ENCODE data around the gene B3GNT2.

Gene B3GNT2

DNA sequence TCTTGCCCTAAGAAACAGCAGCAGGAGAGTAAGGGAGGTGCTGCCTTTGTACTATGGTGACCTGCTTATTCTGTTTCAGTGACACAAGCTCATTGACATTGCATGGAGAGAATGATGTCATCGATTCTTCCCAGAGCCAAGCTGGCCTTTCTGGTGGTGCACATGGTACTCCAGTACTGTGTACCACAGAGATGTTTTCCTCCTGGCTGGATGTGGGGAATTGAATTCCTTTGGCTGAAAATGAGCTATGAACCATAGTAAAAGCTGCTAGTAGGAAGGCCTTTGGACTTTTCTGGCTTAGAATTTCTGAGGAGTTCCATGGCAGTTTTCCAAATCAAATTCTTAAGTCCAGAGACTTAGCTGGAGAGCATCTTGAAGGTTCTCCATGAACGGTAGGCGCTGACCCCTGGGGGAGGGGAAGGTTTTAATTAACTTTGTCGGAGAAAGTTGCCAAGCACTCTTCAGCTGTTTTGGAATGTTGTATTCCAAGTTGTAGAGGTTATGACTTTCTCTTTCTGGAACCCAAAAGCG, 17.1 kb upstream of the B3GNT2 start:
- Histone ChIP-seq H3K4ac (ENCODE audit: low read length) (no peak overlapping the region), H3K27me3 (ENCODE audit: control insufficient read depth in 3 of 3, insufficient read depth in 3 of 3, low read depth in 1 of 3, low read length in 3 of 3) (no peaks in the 10 kb centered on the region), H4K8ac (ENCODE audit: low read depth, low read length) (no peak overlapping the region), H2BK5ac (ENCODE audit: low read length) (no peak overlapping the region), H2AK5ac (ENCODE audit: low read depth, low read length) (no peak overlapping the region), H3K9me3 (replicated peaks in 1 of 2; ENCODE audit: control insufficient read depth in 2 of 2, insufficient read depth in 1 of 2, low read depth in 1 of 2, low read length in 2 of 2) (no peaks in the 10 kb centered on the region), H3K4me2 (ENCODE audit: insufficient read depth, low read length, poor library complexity, severe bottlenecking) (no peak overlapping the region), H3K27ac (replicated peaks; ENCODE audit: low read length) (no peak overlapping the region), H4K91ac (ENCODE audit: low read depth, low read length, poor library complexity) (no peak overlapping the region), H3K4me1 (ENCODE audit: control insufficient read depth in 2 of 2, insufficient read depth in 1 of 2, low read depth in 1 of 2, low read length in 2 of 2) (peaks cover 4 to 21% of the 10 kb centered on the region in 2 donors), H2AFZ (ENCODE audit: low read length) (no peak overlapping the region), H3K18ac (ENCODE audit: low read length) (no peak overlapping the region), H3K9ac (ENCODE audit: low read depth, low read length, poor library complexity) (no peak overlapping the region), H3K4me3 (ENCODE audit: low read length in 2 of 2) (no peak overlapping the region), H3K36me3 (replicated peaks in 1 of 2; ENCODE audit: control insufficient read depth in 2 of 2, insufficient read depth in 2 of 2, low read length in 2 of 2) (no peaks in the 10 kb centered on the region), H3K23ac (ENCODE audit: low read depth, low read length, poor library complexity) (no peak overlapping the region), H2BK120ac (ENCODE audit: low read depth, low read length) (no peak overlapping the region), H2BK15ac (ENCODE audit: low read length) (no peak overlapping the region), H3K79me1 (ENCODE audit: low read depth, low read length) (no peaks in the 10 kb centered on the region), H3K14ac (ENCODE audit: low read length) (no peak overlapping the region), H2BK12ac (ENCODE audit: low read length) (no peak overlapping the region)
- DNase-seq (ENCODE audit: low spot score) = no peak
- no CpG with 5 or more reads among the region's 5 CpGs for WGBS, 2 donors (ENCODE audit: extremely low coverage in 2 of 2, insufficient read length in 2 of 2, insufficient replicate concordance in 1 of 2)

DNA sequence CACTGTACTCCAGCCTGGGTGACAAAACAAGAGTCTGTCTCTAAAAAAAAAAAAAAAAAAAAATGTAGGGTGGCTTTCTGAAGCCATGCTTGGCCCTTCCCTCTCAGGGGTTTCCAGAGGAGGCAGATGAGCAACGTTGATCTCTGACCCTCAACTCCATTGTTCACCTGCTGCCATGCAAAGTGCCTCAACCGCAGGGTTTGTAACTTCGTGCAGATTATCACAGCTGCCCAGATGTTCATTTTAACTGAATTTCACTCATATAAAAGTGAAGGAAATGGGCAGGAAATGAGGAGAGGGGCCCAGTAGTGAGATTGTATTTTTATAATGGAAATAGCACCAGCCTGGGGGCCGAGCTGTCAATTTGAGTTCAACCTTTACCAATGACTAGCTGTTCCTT, 14.9 kb upstream of the B3GNT2 start:
- H2BK12ac ChIP-seq (ENCODE audit: low read length) = no peak overlapping the region
- H3K9me3 ChIP-seq (replicated peaks in 1 of 2; ENCODE audit: control insufficient read depth in 2 of 2, insufficient read depth in 1 of 2, low read depth in 1 of 2, low read length in 2 of 2) = no peaks in the 10 kb centered on the region
- no peak overlapping the region for H2BK15ac ChIP-seq (ENCODE audit: low read length)
- H2AK5ac ChIP-seq (ENCODE audit: low read depth, low read length) = no peak overlapping the region
- H3K18ac ChIP-seq (ENCODE audit: low read length) = no peak overlapping the region
- no peak overlapping the region for H4K91ac ChIP-seq (ENCODE audit: low read depth, low read length, poor library complexity)
- no peaks in the 10 kb centered on the region for H3K36me3 ChIP-seq (replicated peaks in 1 of 2; ENCODE audit: control insufficient read depth in 2 of 2, insufficient read depth in 2 of 2, low read length in 2 of 2)
- H3K4me1 ChIP-seq (ENCODE audit: control insufficient read depth in 2 of 2, insufficient read depth in 1 of 2, low read depth in 1 of 2, low read length in 2 of 2) = peaks cover 4 to 16% of the 10 kb centered on the region in 2 donors
- H4K8ac ChIP-seq (ENCODE audit: low read depth, low read length) = no peak overlapping the region
- no peak overlapping the region for H2AFZ ChIP-seq (ENCODE audit: low read length)
- H3K4me2 ChIP-seq (ENCODE audit: insufficient read depth, low read length, poor library complexity, severe bottlenecking) = no peak overlapping the region
- no peak for DNase-seq (ENCODE audit: low spot score)
- H3K23ac ChIP-seq (ENCODE audit: low read depth, low read length, poor library complexity) = no peak overlapping the region
- no peaks in the 10 kb centered on the region for H3K27me3 ChIP-seq (ENCODE audit: control insufficient read depth in 3 of 3, insufficient read depth in 3 of 3, low read depth in 1 of 3, low read length in 3 of 3)
- H2BK5ac ChIP-seq (ENCODE audit: low read length) = no peak overlapping the region
- H3K79me1 ChIP-seq (ENCODE audit: low read depth, low read length) = no peaks in the 10 kb centered on the region
- H3K14ac ChIP-seq (ENCODE audit: low read length) = no peak overlapping the region
- H3K27ac ChIP-seq (replicated peaks; ENCODE audit: low read length) = no peak overlapping the region
- H3K9ac ChIP-seq (ENCODE audit: low read depth, low read length, poor library complexity) = no peak overlapping the region
- no peak overlapping the region for H2BK120ac ChIP-seq (ENCODE audit: low read depth, low read length)
- H3K4ac ChIP-seq (ENCODE audit: low read length) = no peak overlapping the region
- WGBS, 2 donors (ENCODE audit: extremely low coverage in 2 of 2, insufficient read length in 2 of 2, insufficient replicate concordance in 1 of 2) = no CpG with 5 or more reads among the region's 4 CpGs
- H3K4me3 ChIP-seq (ENCODE audit: low read length in 2 of 2) = no peak overlapping the region

DNA sequence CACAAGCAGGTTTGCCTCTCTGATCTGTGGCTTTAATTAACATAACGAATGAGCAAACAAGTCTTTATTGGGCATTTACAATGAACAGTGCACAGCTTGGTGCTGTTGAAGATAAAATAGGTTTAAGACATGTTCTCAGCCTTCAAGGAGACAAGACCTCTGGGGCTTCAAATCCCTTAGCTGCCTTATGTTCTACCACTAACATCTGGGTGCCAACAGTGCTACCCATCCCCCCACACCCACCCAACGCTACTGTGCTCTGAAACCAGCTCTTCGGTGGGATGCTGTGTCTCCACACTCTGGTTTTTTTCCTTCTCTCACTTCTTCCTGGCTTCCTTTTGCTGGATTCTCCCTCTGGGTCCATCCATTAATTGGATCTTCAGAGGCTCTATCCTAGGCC, 14.1 kb upstream of the B3GNT2 start:
- no peaks in the 10 kb centered on the region for H3K9me3 ChIP-seq (replicated peaks in 1 of 2; ENCODE audit: control insufficient read depth in 2 of 2, insufficient read depth in 1 of 2, low read depth in 1 of 2, low read length in 2 of 2)
- no peak overlapping the region for H4K91ac ChIP-seq (ENCODE audit: low read depth, low read length, poor library complexity)
- no peaks in the 10 kb centered on the region for H3K79me1 ChIP-seq (ENCODE audit: low read depth, low read length)
- no peak overlapping the region for H3K4me3 ChIP-seq (ENCODE audit: low read length in 2 of 2)
- H3K14ac ChIP-seq (ENCODE audit: low read length) = no peak overlapping the region
- no peak overlapping the region for H2BK120ac ChIP-seq (ENCODE audit: low read depth, low read length)
- no peak overlapping the region for H2BK5ac ChIP-seq (ENCODE audit: low read length)
- H3K4me1 ChIP-seq (ENCODE audit: control insufficient read depth in 2 of 2, insufficient read depth in 1 of 2, low read depth in 1 of 2, low read length in 2 of 2) = peaks cover 4 to 15% of the 10 kb centered on the region in 2 donors
- H3K9ac ChIP-seq (ENCODE audit: low read depth, low read length, poor library complexity) = no peak overlapping the region
- H4K8ac ChIP-seq (ENCODE audit: low read depth, low read length) = no peak overlapping the region
- no peak for DNase-seq (ENCODE audit: low spot score)
- H3K27me3 ChIP-seq (ENCODE audit: control insufficient read depth in 3 of 3, insufficient read depth in 3 of 3, low read depth in 1 of 3, low read length in 3 of 3) = no peaks in the 10 kb centered on the region
- H3K4ac ChIP-seq (ENCODE audit: low read length) = no peak overlapping the region
- no peak overlapping the region for H3K4me2 ChIP-seq (ENCODE audit: insufficient read depth, low read length, poor library complexity, severe bottlenecking)
- no peak overlapping the region for H3K18ac ChIP-seq (ENCODE audit: low read length)
- H2BK12ac ChIP-seq (ENCODE audit: low read length) = no peak overlapping the region
- H2AFZ ChIP-seq (ENCODE audit: low read length) = no peak overlapping the region
- no CpG with 5 or more reads among the region's 3 CpGs for WGBS, 2 donors (ENCODE audit: extremely low coverage in 2 of 2, insufficient read length in 2 of 2, insufficient replicate concordance in 1 of 2)
- H3K36me3 ChIP-seq (replicated peaks in 1 of 2; ENCODE audit: control insufficient read depth in 2 of 2, insufficient read depth in 2 of 2, low read length in 2 of 2) = no peaks in the 10 kb centered on the region
- H3K23ac ChIP-seq (ENCODE audit: low read depth, low read length, poor library complexity) = no peak overlapping the region
- no peak overlapping the region for H2AK5ac ChIP-seq (ENCODE audit: low read depth, low read length)
- H2BK15ac ChIP-seq (ENCODE audit: low read length) = no peak overlapping the region
- no peak overlapping the region for H3K27ac ChIP-seq (replicated peaks; ENCODE audit: low read length)

DNA sequence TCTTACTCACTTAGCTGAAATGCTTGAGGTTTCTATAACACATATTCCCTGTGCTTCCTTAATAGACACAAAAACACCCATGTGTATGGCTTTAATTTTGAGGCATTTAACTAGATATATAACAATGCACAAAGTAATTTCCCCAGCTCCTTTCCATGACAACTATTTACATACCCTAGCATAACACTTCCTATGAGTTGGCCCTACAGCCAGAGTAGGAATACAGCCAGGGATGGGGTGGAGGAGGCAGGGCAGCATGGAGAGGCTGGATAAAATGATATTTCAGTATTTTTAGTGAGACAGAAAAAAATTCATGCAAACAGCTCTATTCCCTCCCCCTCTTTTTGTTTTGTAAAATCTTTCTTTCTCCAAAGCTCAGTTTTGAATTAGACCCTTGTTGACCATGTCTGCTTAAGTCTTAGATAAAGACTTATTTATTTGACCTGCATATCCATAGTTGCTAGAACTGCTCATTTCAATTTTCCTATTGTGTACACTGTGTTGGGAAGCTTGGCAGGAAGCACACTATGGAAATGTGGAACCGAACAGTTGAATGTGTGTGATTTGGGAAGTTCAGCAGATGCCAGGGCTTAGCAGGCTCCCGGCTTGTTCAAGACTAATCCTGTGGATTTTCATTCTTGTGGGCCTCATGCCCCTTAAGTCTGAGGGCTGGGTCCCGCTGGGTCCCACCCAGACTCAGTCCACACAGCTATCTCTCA, 11.2 kb upstream of the B3GNT2 start:
- Histone ChIP-seq H2AK5ac (ENCODE audit: low read depth, low read length) (no peak overlapping the region), H3K4me3 (ENCODE audit: low read length in 2 of 2) (no peak overlapping the region), H4K8ac (ENCODE audit: low read depth, low read length) (no peak overlapping the region), H3K14ac (ENCODE audit: low read length) (no peak overlapping the region), H3K4me1 (ENCODE audit: control insufficient read depth in 2 of 2, insufficient read depth in 1 of 2, low read depth in 1 of 2, low read length in 2 of 2) (peaks cover 4 to 7% of the 10 kb centered on the region in 2 donors), H2BK5ac (ENCODE audit: low read length) (no peak overlapping the region), H3K79me1 (ENCODE audit: low read depth, low read length) (no peaks in the 10 kb centered on the region), H4K91ac (ENCODE audit: low read depth, low read length, poor library complexity) (no peak overlapping the region), H3K27me3 (ENCODE audit: control insufficient read depth in 3 of 3, insufficient read depth in 3 of 3, low read depth in 1 of 3, low read length in 3 of 3) (no peaks in the 10 kb centered on the region), H3K36me3 (replicated peaks in 1 of 2; ENCODE audit: control insufficient read depth in 2 of 2, insufficient read depth in 2 of 2, low read length in 2 of 2) (no peaks in the 10 kb centered on the region), H3K27ac (replicated peaks; ENCODE audit: low read length) (no peak overlapping the region), H2BK120ac (ENCODE audit: low read depth, low read length) (no peak overlapping the region), H2BK15ac (ENCODE audit: low read length) (no peak overlapping the region), H3K4ac (ENCODE audit: low read length) (no peak overlapping the region), H3K9me3 (replicated peaks in 1 of 2; ENCODE audit: control insufficient read depth in 2 of 2, insufficient read depth in 1 of 2, low read depth in 1 of 2, low read length in 2 of 2) (no peaks in the 10 kb centered on the region), H3K23ac (ENCODE audit: low read depth, low read length, poor library complexity) (no peak overlapping the region), H2BK12ac (ENCODE audit: low read length) (no peak overlapping the region), H2AFZ (ENCODE audit: low read length) (no peak overlapping the region), H3K9ac (ENCODE audit: low read depth, low read length, poor library complexity) (no peak overlapping the region), H3K18ac (ENCODE audit: low read length) (no peak overlapping the region), H3K4me2 (ENCODE audit: insufficient read depth, low read length, poor library complexity, severe bottlenecking) (no peak overlapping the region)
- no CpG with 5 or more reads among the region's 3 CpGs for whole genome bisulfite sequencing, 2 donors (ENCODE audit: extremely low coverage in 2 of 2, insufficient read length in 2 of 2, insufficient replicate concordance in 1 of 2)
- DNase-seq (ENCODE audit: low spot score) = no peak
